Measurements from ENCODE around the gene PLCB2.

The PLCB2 gene

DNA sequence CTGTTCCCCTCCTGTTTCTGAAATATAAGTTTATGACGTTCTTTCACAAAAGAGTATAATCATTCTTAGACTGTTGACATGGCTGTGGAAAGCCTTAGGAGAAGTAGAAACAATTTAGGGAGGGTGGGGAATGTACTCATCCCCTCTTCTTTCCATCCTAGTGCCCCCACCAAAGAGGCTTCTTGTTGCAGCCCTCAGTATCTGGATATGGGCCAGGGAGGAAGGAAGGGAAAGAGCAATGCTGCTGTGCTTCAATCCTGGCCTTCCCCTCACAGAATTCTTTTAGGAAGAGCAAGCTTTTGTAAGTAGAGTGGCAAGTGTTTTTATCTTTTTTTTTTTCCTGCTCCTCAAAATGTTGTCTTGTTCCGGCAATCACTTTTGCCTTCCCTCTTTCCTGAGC is 17.5 kb upstream of the PLCB2 start:
- TF ChIP-seq, protein P1, sequence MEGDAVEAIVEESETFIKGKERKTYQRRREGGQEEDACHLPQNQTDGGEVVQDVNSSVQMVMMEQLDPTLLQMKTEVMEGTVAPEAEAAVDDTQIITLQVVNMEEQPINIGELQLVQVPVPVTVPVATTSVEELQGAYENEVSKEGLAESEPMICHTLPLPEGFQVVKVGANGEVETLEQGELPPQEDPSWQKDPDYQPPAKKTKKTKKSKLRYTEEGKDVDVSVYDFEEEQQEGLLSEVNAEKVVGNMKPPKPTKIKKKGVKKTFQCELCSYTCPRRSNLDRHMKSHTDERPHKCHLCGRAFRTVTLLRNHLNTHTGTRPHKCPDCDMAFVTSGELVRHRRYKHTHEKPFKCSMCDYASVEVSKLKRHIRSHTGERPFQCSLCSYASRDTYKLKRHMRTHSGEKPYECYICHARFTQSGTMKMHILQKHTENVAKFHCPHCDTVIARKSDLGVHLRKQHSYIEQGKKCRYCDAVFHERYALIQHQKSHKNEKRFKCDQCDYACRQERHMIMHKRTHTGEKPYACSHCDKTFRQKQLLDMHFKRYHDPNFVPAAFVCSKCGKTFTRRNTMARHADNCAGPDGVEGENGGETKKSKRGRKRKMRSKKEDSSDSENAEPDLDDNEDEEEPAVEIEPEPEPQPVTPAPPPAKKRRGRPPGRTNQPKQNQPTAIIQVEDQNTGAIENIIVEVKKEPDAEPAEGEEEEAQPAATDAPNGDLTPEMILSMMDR (IDR thresholded peaks at IDR 0.05; ENCODE audit: insufficient read depth, low read length, missing control alignments), result no peak
- POLR2A ChIA-PET, result interaction anchor here (1.0 kb wide), 2 partner anchors 9 to 18 kb away, joined by 4 read pairs; no protein-coding TSS in a partner anchor
- DNase-seq (ENCODE audit: low read depth, low spot score), result no peak
- CTCF ChIA-PET, result interaction anchor here (1.1 to 21.8 kb wide), 8 partner anchors 11 to 108 kb away, joined by 4 to 385 read pairs (median 16); partner anchors contain the start of genes CCDC9B, INAFM2 and PLCB2
- H3K4me3 ChIP-seq (ENCODE audit: low read depth, low read length), result peak overlapping the region; percentile 73

DNA sequence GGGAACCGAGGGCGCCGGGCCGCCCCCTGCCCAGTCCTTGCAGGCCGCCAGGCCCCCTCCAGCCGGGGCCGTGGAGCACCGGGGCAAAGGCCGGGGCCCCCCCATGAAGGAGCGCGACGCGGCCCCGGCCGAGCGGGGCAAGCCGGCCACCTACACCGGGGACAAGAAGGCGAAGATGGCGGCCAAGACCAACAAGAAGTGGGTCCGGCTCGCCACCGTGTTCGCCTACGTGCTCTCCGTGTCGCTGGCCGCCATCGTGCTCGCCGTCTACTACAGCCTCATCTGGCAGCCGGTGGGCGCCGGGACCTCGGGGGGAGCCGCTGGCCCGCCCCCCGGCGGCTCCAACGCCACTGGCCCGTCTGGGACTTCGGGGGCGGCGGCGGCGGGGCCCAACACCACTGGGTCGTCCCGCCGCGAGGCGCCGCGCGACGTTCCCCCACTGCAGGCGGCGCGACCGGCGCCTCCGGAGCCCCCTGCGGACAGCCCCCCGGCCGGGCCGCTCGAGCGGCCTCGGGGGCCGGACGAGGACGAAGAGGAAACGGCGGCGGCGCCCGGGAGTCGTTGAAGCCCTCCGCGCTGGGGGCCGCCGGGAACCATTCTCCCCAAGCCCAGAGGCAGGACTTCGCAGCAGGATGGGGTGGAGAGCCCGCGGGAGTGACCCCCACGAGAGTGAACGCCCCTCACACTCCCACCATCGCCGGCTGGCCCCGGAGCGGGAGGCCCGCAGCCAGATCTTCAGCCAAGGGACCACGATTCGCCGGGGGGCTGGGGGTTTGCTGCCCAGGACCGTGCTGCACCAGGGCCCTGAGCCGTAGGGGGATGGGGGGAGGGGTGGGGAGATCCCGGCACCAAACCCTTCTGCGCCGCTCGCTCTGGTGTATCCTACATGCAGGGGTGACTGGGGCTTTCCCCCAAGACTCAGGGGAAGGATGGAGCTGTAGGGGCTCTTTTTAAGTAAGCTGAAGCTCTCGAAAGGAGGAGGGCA is 16.5 kb upstream of the PLCB2 start:
- ChIA-PET CTCF (interaction anchor here (1.3 to 24.3 kb wide), 10 partner anchors 10 to 107 kb away, joined by 4 to 500 read pairs (median 106); partner anchors contain the start of genes CCDC9B, INAFM2 and PLCB2), POLR2A (interaction anchor here (1.0 kb wide), 1 partner anchor 19 kb away, joined by 4 read pairs; no protein-coding TSS in a partner anchor)
- peak overlapping the region; percentile 73 for H3K4me3 ChIP-seq (ENCODE audit: low read depth, low read length)
- TF ChIP-seq, protein P1 (IDR thresholded peaks at IDR 0.05; ENCODE audit: insufficient read depth, low read length, missing control alignments), result no peak
- DNase-seq (ENCODE audit: low read depth, low spot score), result no peak

DNA sequence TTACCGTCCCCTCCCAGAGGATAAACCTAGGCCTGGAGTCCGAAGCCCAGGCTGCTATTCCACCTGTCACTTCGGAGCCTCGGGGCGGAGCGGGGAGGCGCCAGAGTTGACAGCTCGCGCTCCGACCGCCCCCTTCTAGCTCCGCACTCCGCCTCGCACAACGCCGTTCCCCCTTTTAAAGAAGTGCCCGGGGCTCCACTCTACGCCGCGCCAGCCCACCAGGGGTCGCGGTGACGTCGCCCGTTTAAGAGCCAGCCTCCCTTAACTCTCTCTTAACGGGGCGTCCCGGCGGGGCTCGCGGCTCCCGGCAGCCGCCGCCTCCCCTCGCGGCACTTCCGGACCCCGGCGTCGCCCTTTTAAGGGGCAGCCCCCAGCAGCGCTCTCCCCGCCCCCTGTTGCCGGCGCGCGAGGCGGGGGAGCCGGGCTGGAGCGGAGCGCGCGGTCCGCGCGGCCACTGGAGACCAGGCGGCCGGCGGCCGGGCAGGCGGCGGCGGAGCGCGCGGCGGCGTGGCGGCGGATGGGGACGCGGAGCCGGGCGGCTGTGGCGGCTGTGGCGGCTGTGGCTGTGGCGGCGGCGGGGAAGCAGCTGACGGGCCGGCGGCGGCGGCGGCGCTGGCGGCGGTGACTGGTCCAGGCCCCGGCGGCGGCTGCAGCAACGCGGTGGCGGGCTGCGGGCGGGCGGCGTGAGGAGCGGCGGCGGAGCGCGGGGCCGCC is 15.7 kb upstream of the PLCB2 start, which contains the start of gene INAFM2:
INAFM2 (plus strand) TSS at position 454 of the 714 bp plus-strand sequence. CDS start 364 bp downstream, outside the sequence.
- ChIA-PET POLR2A (interaction anchor here (0.6 to 1.5 kb wide), 7 partner anchors 11 to 742 kb away, joined by 3 to 13 read pairs (median 4); partner anchors contain the start of genes IVD and THBS1), CTCF (interaction anchor here (0.8 to 24.3 kb wide), 16 partner anchors 9 to 276 kb away, joined by 3 to 500 read pairs (median 6); partner anchors contain the start of genes ANKRD63, CCDC9B, DISP2 and KNSTRN)
- TF ChIP-seq, protein P1 (IDR thresholded peaks at IDR 0.05; ENCODE audit: insufficient read depth, low read length, missing control alignments), result peak; percentile 70
- DNase-seq (ENCODE audit: low read depth, low spot score), result no peak
- peak within 1 kb of the TSS; percentile 73 for H3K4me3 ChIP-seq (ENCODE audit: low read depth, low read length)

DNA sequence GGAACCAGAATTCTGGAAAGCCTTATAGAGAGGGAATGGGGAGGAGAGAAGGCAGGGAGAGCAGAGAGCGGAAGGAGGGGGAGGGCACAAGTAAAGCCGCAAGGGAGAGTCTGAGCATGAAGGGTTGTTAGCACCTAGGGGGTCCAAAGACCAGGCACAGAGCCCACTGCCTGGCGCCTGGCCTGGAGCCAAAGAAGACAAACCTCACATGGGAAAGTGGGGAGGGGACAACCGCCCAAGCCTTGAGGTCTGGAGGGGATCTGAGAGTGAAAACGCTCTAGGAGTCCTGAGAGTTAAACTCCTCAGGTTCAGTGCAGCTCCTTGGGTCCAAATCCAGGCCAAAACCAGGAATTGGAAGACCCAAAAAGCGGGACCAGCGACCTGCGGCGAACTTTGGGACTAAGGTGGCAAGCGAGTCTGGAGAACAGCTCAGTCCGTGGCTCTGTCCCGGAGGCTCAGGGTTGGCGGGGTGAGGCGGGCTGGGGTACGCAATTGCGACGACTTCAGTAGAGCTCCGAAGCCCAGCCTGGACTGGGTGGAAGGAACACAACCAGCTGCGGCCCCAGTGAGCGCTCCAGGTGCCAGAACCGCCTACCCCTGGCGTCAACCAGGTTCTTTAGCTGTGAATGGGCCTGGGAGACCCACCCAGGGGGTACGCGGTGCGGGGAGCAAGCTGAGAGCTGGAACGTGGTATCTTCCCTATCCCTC is 14.9 kb upstream of the PLCB2 start:
- no peak for DNase-seq (ENCODE audit: low read depth, low spot score)
- ChIA-PET POLR2A (interaction anchor here (0.6 to 1.5 kb wide), 7 partner anchors 11 to 742 kb away, joined by 3 to 13 read pairs (median 4); partner anchors contain the start of genes IVD and THBS1), CTCF (interaction anchor here (0.8 to 24.3 kb wide), 20 partner anchors 8 to 275 kb away, joined by 3 to 500 read pairs (median 6); partner anchors contain the start of genes ANKRD63, CCDC9B, DISP2 and IVD)
- TF ChIP-seq, protein P1 (IDR thresholded peaks at IDR 0.05; ENCODE audit: insufficient read depth, low read length, missing control alignments), result no peak
- peak overlapping the region; percentile 73 for H3K4me3 ChIP-seq (ENCODE audit: low read depth, low read length)

DNA sequence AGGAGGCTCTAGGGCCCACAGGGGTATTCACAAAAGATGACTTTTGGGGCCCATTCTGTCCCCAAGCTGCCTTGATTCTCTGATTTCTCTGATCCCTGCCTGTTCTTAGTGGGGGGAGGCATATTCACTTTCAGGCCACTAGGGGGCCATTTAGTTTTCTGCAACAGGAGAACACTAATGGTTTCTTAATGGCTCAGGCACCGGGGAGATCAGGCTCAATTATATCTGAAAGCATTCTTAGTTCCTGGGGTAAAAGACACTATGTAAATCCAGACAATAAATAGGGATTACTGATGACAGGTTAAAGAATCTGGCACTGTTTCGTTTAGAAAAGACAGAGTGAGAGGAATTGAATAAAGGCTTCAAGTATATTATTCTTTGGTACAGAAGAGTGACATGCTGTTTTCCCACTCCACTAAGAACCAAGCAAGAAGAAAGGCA is 13.2 kb upstream of the PLCB2 start:
- TF ChIP-seq, protein P1 (IDR thresholded peaks at IDR 0.05; ENCODE audit: insufficient read depth, low read length, missing control alignments), result peak; percentile 70
- DNase-seq (ENCODE audit: low read depth, low spot score), result no peak

More for the DNA sequence above, 13.2 kb upstream of the PLCB2 start:
- no peak overlapping the region for H3K4me3 ChIP-seq (ENCODE audit: low read depth, low read length)
- ChIA-PET POLR2A (no interaction called here), CTCF (interaction anchor here (0.7 to 24.3 kb wide), 22 partner anchors 12 to 274 kb away, joined by 3 to 500 read pairs (median 6); partner anchors contain the start of genes ANKRD63, BAHD1, CCDC9B and IVD)
